Stimulated activated CD4-positive, alpha-beta T cell treated with anti-CD3 and anti-CD28 coated beads, Interleukin-12 subunit alpha, Interleukin-12 subunit beta, amount 100 ng/mL, for 24 hours (primary cell): ENCODE measurements around the gene EXOC3L1.
A peak's percentile ranks its signal among the peaks of the same experiment; 100 is the strongest.

Experiments used
- DNase-seq, 2 experiments: peaks; one replicate each; pipeline ENCODE4 v3.0.0-alpha.2; 2020; ENCODE audit warnings: low read depth in 2 of 2

The EXOC3L1 gene

GRCh38 chr16:67190041-67190440, at the start of gene EXOC3L1:
TSS of gene EXOC3L1 (minus strand) at chr16:67190136. CDS start at chr16:67189676, 460 bp downstream.
- DNase-seq = no peak

GRCh38 chr16:67238806-67239470, 49.0 kb upstream of the EXOC3L1 start:
- DNase-seq = no peak

- no peak for DNase-seq
Measured at GRCh38 chr16:67238278-67238575, 48.3 kb upstream of the EXOC3L1 start.

- no peak for DNase-seq
Measured at GRCh38 chr16:67237396-67238277, 47.7 kb upstream of the EXOC3L1 start.

GRCh38 chr16:67236563-67237395, 46.8 kb upstream of the EXOC3L1 start:
- DNase-seq = peak; percentile 64 to 71

GRCh38 chr16:67235816-67236562, 46.1 kb upstream of the EXOC3L1 start:
- DNase-seq = no peak

- no peak for DNase-seq
Measured at GRCh38 chr16:67234180-67234597, 44.3 kb upstream of the EXOC3L1 start.

- no peak for DNase-seq
Measured at GRCh38 chr16:67233596-67233995, 43.7 kb upstream of the EXOC3L1 start.

GRCh38 chr16:67230809-67231660, 41.1 kb upstream of the EXOC3L1 start:
- no peak for DNase-seq

- DNase-seq = no peak
Measured at GRCh38 chr16:67229906-67230808, 40.2 kb upstream of the EXOC3L1 start.

GRCh38 chr16:67228905-67229304, 39.0 kb upstream of the EXOC3L1 start:
- DNase-seq = no peak

- no peak for DNase-seq
Measured at GRCh38 chr16:67228034-67228785, 38.3 kb upstream of the EXOC3L1 start.

GRCh38 chr16:67227567-67227921, 37.6 kb upstream of the EXOC3L1 start:
- DNase-seq = no peak

- DNase-seq = peak; percentile 98 to 99
Measured at GRCh38 chr16:67226804-67227566, 37.0 kb upstream of the EXOC3L1 start, which contains the start of gene TMEM208. TSS of gene TMEM208 (plus strand) at chr16:67227130. CDS start at chr16:67227219, 89 bp downstream.

- DNase-seq = no peak
Measured at GRCh38 chr16:67226295-67226803, 36.4 kb upstream of the EXOC3L1 start.

- no peak for DNase-seq
Measured at GRCh38 chr16:67223992-67224391, 34.1 kb upstream of the EXOC3L1 start.

GRCh38 chr16:67216612-67217490, 26.9 kb upstream of the EXOC3L1 start:
- DNase-seq = no peak
